Breast epithelium (tissue), 4 donors: ENCODE data around the gene NETO2. TPM values are rescaled to one million over a fixed set of nuclear protein-coding genes. Genes with fewer than 3 reads are reported as not detected.
A peak's percentile ranks its signal among the peaks of the same experiment; 100 is the strongest.

Experiments used
- DNase-seq, 2 donors: peaks; one replicate each; pipeline ENCODE4 v3.0.0-alpha.2; 2019; ENCODE audit warnings: low spot score in 2 of 2
- H3K27ac ChIP-seq, 2 donors: fragments of 200-600 bp; sonication (generic) in 1 of 2; one replicate each; pipeline ENCODE4 v1.5.1; 2016 to 2019; ENCODE audit warnings: mild to moderate bottlenecking in 1 of 2
- H3K27me3 ChIP-seq, 2 donors: fragments of 200-600 bp; sonication (generic) in 1 of 2; one replicate each; pipeline versions ENCODE4 v1.5.1 to v1.6.0; 2017 to 2019; ENCODE audit warnings: control low read depth in 1 of 2, mild to moderate bottlenecking in 1 of 2
- H3K36me3 ChIP-seq: fragments of 200-600 bp; one replicate; pipeline ENCODE4 v1.5.1; 2019
- H3K4me1 ChIP-seq, 2 donors: fragments of 200-600 bp; sonication (generic); one replicate each; pipeline ENCODE4 v1.5.1; 2016 to 2019; ENCODE audit warnings: control low read depth in 1 of 2
- H3K4me3 ChIP-seq, 3 donors: fragments of 200-600 bp; sonication (generic); 1 replicate in 2 of 3; 2 replicates in 1 of 3; pipeline ENCODE4 v1.5.1; 2016 to 2019; ENCODE audit warnings: mild to moderate bottlenecking in 3 of 3, moderate library complexity in 2 of 3
- H3K9me3 ChIP-seq, 2 donors: fragments of 200-600 bp; sonication (generic) in 1 of 2; one replicate each; pipeline ENCODE4 v1.5.1; 2016 to 2019; ENCODE audit warnings: control low read depth in 1 of 2
- POLR2A ChIP-seq: fragments of 450-650 bp; IDR thresholded peaks from one replicate; pipeline ENCODE4 v1.6.1; 2016; ENCODE audit warnings: antibody characterized with exemption, mild to moderate bottlenecking, moderate library complexity
- POLR2AphosphoS5 ChIP-seq, 3 donors: sonication (generic); formaldehyde crosslinking; IDR thresholded peaks; one replicate each; pipeline ENCODE4 v1.6.1; 2017; ENCODE audit warnings: antibody characterized with exemption in 3 of 3
- intact Hi-C: fragments of 100-400 bp; cut with DNase I; formaldehyde crosslinking; loops from one replicate; pipeline ENCODE4 v1.15.1; 2023; ENCODE audit warnings: low total_unique reads
- total RNA-seq, 3 donors: library from RNA; depleted of rRNA; stranded (reverse); fragments of >200 nt; gene quantifications; one replicate each; pipeline ENCODE4 v1.1.0, GENCODE V29; 2016
- TF ChIP-seq, protein P1 (sequence below), 3 donors: fragments of 450-650 bp; IDR thresholded peaks; one replicate each; pipeline ENCODE4 v1.5.1; 2016 to 2017; ENCODE audit warnings: antibody characterized with exemption in 3 of 3, mild to moderate bottlenecking in 3 of 3, moderate library complexity in 3 of 3

NETO2 gene
- total RNA-seq, 3 donors from 2014 or later = 1.4 to 16.7 (median 5.9) TPM

DNA sequence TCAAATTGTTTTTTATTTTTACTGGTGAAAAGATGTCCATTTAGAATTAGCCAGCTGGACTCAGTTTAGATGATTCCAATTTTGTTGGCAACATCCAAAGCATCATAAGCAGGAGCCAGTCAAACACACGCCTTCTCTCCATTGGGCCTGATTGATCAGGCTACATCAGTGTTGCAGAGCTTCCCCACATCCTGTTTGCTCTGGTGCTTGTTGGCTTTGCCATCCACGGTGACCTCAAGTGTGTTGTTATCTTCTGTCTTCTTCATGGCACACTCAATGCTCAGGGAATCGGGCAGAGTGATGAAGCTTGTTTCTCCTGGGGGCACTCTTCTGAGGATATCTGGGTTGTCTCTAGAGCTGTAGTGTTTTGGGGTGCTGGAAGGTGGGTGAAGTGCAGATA lies 6.3 kb upstream of the NETO2 start:
- no peak for TF ChIP-seq POLR2AphosphoS5 (IDR thresholded peaks at IDR 0.05)
- TF ChIP-seq, protein P1, sequence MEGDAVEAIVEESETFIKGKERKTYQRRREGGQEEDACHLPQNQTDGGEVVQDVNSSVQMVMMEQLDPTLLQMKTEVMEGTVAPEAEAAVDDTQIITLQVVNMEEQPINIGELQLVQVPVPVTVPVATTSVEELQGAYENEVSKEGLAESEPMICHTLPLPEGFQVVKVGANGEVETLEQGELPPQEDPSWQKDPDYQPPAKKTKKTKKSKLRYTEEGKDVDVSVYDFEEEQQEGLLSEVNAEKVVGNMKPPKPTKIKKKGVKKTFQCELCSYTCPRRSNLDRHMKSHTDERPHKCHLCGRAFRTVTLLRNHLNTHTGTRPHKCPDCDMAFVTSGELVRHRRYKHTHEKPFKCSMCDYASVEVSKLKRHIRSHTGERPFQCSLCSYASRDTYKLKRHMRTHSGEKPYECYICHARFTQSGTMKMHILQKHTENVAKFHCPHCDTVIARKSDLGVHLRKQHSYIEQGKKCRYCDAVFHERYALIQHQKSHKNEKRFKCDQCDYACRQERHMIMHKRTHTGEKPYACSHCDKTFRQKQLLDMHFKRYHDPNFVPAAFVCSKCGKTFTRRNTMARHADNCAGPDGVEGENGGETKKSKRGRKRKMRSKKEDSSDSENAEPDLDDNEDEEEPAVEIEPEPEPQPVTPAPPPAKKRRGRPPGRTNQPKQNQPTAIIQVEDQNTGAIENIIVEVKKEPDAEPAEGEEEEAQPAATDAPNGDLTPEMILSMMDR (IDR thresholded peaks at IDR 0.05) = no peak
- no peak overlapping the region for H3K4me3 ChIP-seq
- no peaks in the 10 kb centered on the region for H3K36me3 ChIP-seq
- H3K27ac ChIP-seq = no peak overlapping the region
- no peaks in the 10 kb centered on the region for H3K9me3 ChIP-seq
- no peak for DNase-seq
- H3K27me3 ChIP-seq = no peaks in the 10 kb centered on the region
- intact Hi-C loops = no loop called here
- no peaks in the 10 kb centered on the region for H3K4me1 ChIP-seq

- intact Hi-C loops = no loop called here
Observed at GRCh38 chr16:47144559-47144877, 773 bp upstream of the NETO2 start.

GRCh38 chr16:47142821-47143676 lies 696 bp downstream of the NETO2 start:
- H3K36me3 ChIP-seq = no peaks in the 10 kb centered on the region
- intact Hi-C loops = no loop called here
- no peaks in the 10 kb centered on the region for H3K9me3 ChIP-seq
- H3K27ac ChIP-seq = peak overlapping the region; percentile 43 to 60
- peak overlapping the region; percentile 43 to 79 (median 67) for H3K4me3 ChIP-seq
- no peak for TF ChIP-seq POLR2AphosphoS5 (IDR thresholded peaks at IDR 0.05)
- TF ChIP-seq, protein P1 (IDR thresholded peaks at IDR 0.05) = peak in 1 of 3 donors; percentile 43
- H3K27me3 ChIP-seq = no peaks in the 10 kb centered on the region
- no peaks in the 10 kb centered on the region for H3K4me1 ChIP-seq
- peak in 1 of 2 donors; percentile 21 for DNase-seq

More at GRCh38 chr16:47144559-47144877, 773 bp upstream of the NETO2 start:
- Histone ChIP-seq H3K36me3 (no peaks in the 10 kb centered on the region), H3K9me3 (no peaks in the 10 kb centered on the region), H3K4me3 (peak overlapping the region in 2 of 3 donors; percentile 67 to 79), H3K27me3 (no peaks in the 10 kb centered on the region), H3K27ac (no peak overlapping the region), H3K4me1 (no peaks in the 10 kb centered on the region)
- TF ChIP-seq, protein P1 (IDR thresholded peaks at IDR 0.05) = no peak
- TF ChIP-seq POLR2AphosphoS5 (IDR thresholded peaks at IDR 0.05) (no peak), POLR2A (no peak)
- no peak for DNase-seq

- H3K9me3 ChIP-seq = no peaks in the 10 kb centered on the region
- no peak for DNase-seq
- TF ChIP-seq, protein P1 (IDR thresholded peaks at IDR 0.05) = no peak
- TF ChIP-seq POLR2AphosphoS5 (IDR thresholded peaks at IDR 0.05) (no peak), POLR2A (no peak)
- no peaks in the 10 kb centered on the region for H3K27me3 ChIP-seq
- no peaks in the 10 kb centered on the region for H3K36me3 ChIP-seq
- intact Hi-C loops = no loop called here
- H3K4me1 ChIP-seq = no peaks in the 10 kb centered on the region
- no peak overlapping the region for H3K27ac ChIP-seq
- H3K4me3 ChIP-seq = peak overlapping the region; percentile 43 to 79 (median 67)
Observed at GRCh38 chr16:47142486-47142820, 1.3 kb downstream of the NETO2 start.

- intact Hi-C loops = no loop called here
- Histone ChIP-seq H3K4me1 (no peaks in the 10 kb centered on the region), H3K4me3 (peak overlapping the region; percentile 43 to 79 (median 67)), H3K27me3 (no peaks in the 10 kb centered on the region), H3K27ac (no peak overlapping the region), H3K36me3 (no peaks in the 10 kb centered on the region), H3K9me3 (no peaks in the 10 kb centered on the region)
- no peak for TF ChIP-seq POLR2AphosphoS5 (IDR thresholded peaks at IDR 0.05)
- TF ChIP-seq, protein P1 (IDR thresholded peaks at IDR 0.05) = peak; percentile 61 to 82 (median 78)
- TF ChIP-seq POLR2A = no peak
- DNase-seq = peak; percentile 74 to 79
Observed at GRCh38 chr16:47141773-47142485, 1.8 kb downstream of the NETO2 start.
